Activated CD4-positive, alpha-beta T cell treated with anti-CD3 and anti-CD28 coated beads, Interleukin-2, amount 10 ng/mL, durations not matched to agents 7 days and 5 days (primary cell): ENCODE measurements around the gene PARPBP. TPM values are rescaled to one million over a fixed set of nuclear protein-coding genes. Genes with fewer than 3 reads are reported as not detected.
A peak's percentile ranks its signal among the peaks of the same experiment; 100 is the strongest.
"Not testable (repeated sequence)": the region's sequence is repeated elsewhere in the genome, so short reads cannot be mapped to it uniquely, and the experiment has no call there.

Experiments
- CTCF ChIA-PET: fragments of 350-600 bp; sonication (Branson Sonifier 250); formaldehyde crosslinking; loops from one replicate; lab custom pipeline; 2021; ENCODE audit warnings: antibody characterized with exemption; lab: Charles Lee
- POLR2A ChIA-PET: fragments of 350-600 bp; sonication (Branson Sonifier 250); formaldehyde crosslinking; loops from one replicate; lab custom pipeline; 2021; ENCODE audit warnings: antibody characterized with exemption; lab: Charles Lee
- DNase-seq: peaks from one replicate; pipeline ENCODE4 v3.0.0-alpha.2; 2020
- H3K27ac Mint-ChIP-seq: one replicate; pipeline ENCODE4 v1.8.0; 2021; ENCODE audit warnings: mild to moderate bottlenecking, moderate library complexity, mixed read lengths
- H3K27me3 Mint-ChIP-seq: one replicate; pipeline ENCODE4 v1.8.0; 2021; ENCODE audit warnings: mixed read lengths
- H3K36me3 Mint-ChIP-seq: one replicate; pipeline ENCODE4 v1.8.0; 2021; ENCODE audit warnings: low read depth, mixed read lengths
- H3K4me1 Mint-ChIP-seq: one replicate; pipeline ENCODE4 v1.8.0; 2021; ENCODE audit warnings: mixed read lengths
- H3K4me3 Mint-ChIP-seq: one replicate; pipeline ENCODE4 v1.8.0; 2021; ENCODE audit warnings: mild to moderate bottlenecking, moderate library complexity, mixed read lengths
- H3K9me3 Mint-ChIP-seq: one replicate; pipeline ENCODE4 v1.8.0; 2021; ENCODE audit warnings: mixed read lengths
- total RNA-seq, 2 experiments: library from RNA; stranded (reverse); gene quantifications; one replicate each; pipeline ENCODE4 v1.2.3, GENCODE V29; 2021

PARPBP gene
- total RNA-seq, 2 experiments from 2014 or later: 26.6 to 28.4 TPM

DNA sequence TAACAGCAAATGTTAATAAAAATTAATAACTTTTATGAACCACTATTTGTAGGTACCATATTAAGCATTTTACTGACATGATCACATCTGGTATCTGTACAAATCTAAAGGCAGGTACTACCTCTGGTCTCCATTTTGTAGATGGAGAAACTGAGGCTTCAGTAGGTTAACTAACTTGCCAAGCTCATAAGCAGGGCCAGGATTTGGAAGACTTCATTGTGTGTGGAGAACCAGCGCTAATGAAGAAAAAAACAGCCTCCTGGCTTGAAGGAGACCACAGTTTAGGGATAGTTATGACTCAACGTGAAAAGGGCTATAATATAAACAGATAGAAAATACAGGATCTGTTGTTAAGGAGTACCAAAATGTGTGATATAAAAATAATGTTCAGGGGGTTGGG is 1.1 kb upstream of the PARPBP start:
- H3K4me3 Mint-ChIP-seq: peak overlapping the region; percentile 79
- POLR2A ChIA-PET: no interaction called here
- no peak for DNase-seq
- peaks cover 27% of the 10 kb centered on the region for H3K36me3 Mint-ChIP-seq
- CTCF ChIA-PET: interaction anchor here (1.6 kb wide), 1 partner anchor 9 kb away, joined by 4 read pairs; no protein-coding TSS in a partner anchor
- H3K27me3 Mint-ChIP-seq: no peaks in the 10 kb centered on the region
- peaks cover 41% of the 10 kb centered on the region for H3K4me1 Mint-ChIP-seq
- H3K9me3 Mint-ChIP-seq: no peaks in the 10 kb centered on the region
- peak overlapping the region; percentile 14 for H3K27ac Mint-ChIP-seq

DNA sequence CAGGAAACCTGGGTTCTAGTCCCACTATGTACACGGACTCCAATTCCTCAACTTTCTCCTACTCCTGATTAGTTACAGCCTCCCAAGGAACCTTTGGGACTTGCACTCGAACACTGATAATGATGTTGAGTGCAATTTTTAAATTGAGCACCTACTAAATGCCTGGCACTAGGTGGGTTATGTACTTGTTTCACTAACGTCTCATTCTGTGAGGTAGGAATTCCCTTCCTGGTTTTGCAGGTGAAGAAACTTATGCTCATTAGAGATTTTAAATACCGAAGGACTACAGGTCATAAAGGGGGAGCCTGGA is 536 bp downstream of the PARPBP start:
- peaks cover 45% of the 10 kb centered on the region for H3K4me1 Mint-ChIP-seq
- H3K4me3 Mint-ChIP-seq: peak overlapping the region; percentile 79
- CTCF ChIA-PET: interaction anchor here (1.6 kb wide), 1 partner anchor 11 kb away, joined by 4 read pairs; no protein-coding TSS in a partner anchor
- DNase-seq: no peak
- peaks cover 34% of the 10 kb centered on the region for H3K36me3 Mint-ChIP-seq
- peak overlapping the region; percentile 93 for H3K27ac Mint-ChIP-seq
- POLR2A ChIA-PET: no interaction called here
- no peaks in the 10 kb centered on the region for H3K27me3 Mint-ChIP-seq
- H3K9me3 Mint-ChIP-seq: no peaks in the 10 kb centered on the region

- Mint-ChIP-seq H3K36me3 (peaks cover 35% of the 10 kb centered on the region), H3K9me3 (no peaks in the 10 kb centered on the region), H3K4me3 (peak overlapping the region; percentile 79), H3K4me1 (peaks cover 46% of the 10 kb centered on the region), H3K27me3 (no peaks in the 10 kb centered on the region), H3K27ac (peak overlapping the region; percentile 93)
- DNase-seq: peak; percentile 10
- ChIA-PET CTCF (interaction anchor here (2.1 kb wide), 1 partner anchor 49 kb away, joined by 6 read pairs; no protein-coding TSS in a partner anchor), POLR2A (no interaction called here)
These were observed 903 bp downstream of the PARPBP start for GRCh38 chr12:102120886-102121285.

DNA sequence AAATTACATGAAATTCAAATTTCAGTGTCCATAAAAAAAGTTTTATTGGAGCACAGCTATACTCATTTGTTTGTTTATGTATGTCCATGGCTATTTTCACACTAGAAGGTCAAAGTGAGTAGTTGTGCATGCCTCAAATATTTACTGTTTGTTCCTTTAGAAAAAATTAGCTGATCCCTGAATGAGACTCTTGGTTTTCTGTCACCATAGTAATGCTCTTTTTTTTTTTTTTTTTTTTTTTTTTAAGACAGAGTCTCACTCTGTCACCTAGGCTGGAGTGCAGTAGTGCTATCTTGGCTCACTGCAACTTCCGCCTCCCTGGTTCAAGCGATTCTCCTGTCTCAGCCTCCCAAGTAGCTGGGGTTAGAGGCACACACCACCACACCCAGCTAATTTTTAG is 1.3 kb downstream of the PARPBP start:
- CTCF ChIA-PET: interaction anchor here (2.1 kb wide), 1 partner anchor 49 kb away, joined by 6 read pairs; no protein-coding TSS in a partner anchor
- peak overlapping the region; percentile 5 for H3K27ac Mint-ChIP-seq
- POLR2A ChIA-PET: not testable (repeated sequence)

DNA sequence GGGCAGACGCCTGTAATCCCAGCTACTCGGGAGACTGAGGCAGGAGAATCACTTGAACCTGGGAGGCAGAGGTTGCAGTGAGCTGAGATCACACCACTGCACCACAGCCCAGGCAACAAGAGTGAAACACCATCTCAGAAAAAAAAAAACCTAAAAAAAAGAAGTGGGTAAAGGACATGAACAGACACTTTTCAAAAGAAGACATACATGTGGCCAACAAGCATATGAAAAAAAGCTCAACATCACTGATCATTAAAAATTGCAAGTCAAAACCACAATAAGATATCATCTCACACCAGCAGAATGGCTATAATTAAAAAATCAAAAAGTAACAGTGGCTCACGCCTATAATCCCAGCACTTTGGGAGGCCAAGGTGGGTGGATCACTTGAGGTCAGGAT is 10.7 kb downstream of the PARPBP start:
- H3K9me3 Mint-ChIP-seq, H3K27ac Mint-ChIP-seq, H3K4me3 Mint-ChIP-seq, H3K27me3 Mint-ChIP-seq, H3K4me1 Mint-ChIP-seq, DNase-seq, POLR2A ChIA-PET: not testable (repeated sequence)
- CTCF ChIA-PET: interaction anchor here (0.9 to 1.4 kb wide), 3 partner anchors 8 to 13 kb away, joined by 3 to 5 read pairs (median 4); no protein-coding TSS in a partner anchor
- H3K36me3 Mint-ChIP-seq: peaks cover 62% of the 10 kb centered on the region

More for the DNA sequence above, 1.3 kb downstream of the PARPBP start:
- not testable (repeated sequence) for H3K9me3 Mint-ChIP-seq, DNase-seq, H3K27me3 Mint-ChIP-seq
- H3K4me1 Mint-ChIP-seq: peaks cover 49% of the 10 kb centered on the region
- H3K4me3 Mint-ChIP-seq: peak overlapping the region; percentile 79
- H3K36me3 Mint-ChIP-seq: peaks cover 38% of the 10 kb centered on the region

DNA sequence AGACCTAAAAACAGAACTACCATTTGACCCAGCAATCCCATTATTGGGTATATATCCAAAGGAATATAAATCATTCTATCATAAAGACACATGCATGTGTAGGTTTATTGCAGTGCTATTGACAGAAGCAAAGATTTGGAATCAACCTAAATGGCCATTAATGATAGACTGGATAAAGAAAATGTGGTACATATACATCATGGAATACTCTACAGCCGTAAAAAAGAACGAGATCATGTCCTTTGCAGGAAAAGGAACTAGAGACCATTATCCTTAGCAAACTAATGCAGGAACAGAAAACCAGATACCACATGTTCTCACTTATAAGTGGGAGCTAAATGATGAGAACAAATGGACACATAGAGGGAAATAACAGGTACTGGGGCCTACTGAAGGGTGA is 11.5 kb downstream of the PARPBP start:
- DNase-seq, H3K4me3 Mint-ChIP-seq, H3K27me3 Mint-ChIP-seq, POLR2A ChIA-PET, H3K9me3 Mint-ChIP-seq, H3K4me1 Mint-ChIP-seq, H3K27ac Mint-ChIP-seq: not testable (repeated sequence)
- CTCF ChIA-PET: interaction anchor here (1.4 kb wide), 1 partner anchor 9 kb away, joined by 5 read pairs; no protein-coding TSS in a partner anchor
- H3K36me3 Mint-ChIP-seq: peaks cover 55% of the 10 kb centered on the region

- POLR2A ChIA-PET, H3K9me3 Mint-ChIP-seq, CTCF ChIA-PET, H3K4me3 Mint-ChIP-seq, H3K27ac Mint-ChIP-seq, DNase-seq, H3K27me3 Mint-ChIP-seq: not testable (repeated sequence)
- H3K36me3 Mint-ChIP-seq: peaks cover 61% of the 10 kb centered on the region
- H3K4me1 Mint-ChIP-seq: peaks cover 10% of the 10 kb centered on the region
These were observed 17.6 kb downstream of the PARPBP start for GRCh38 chr12:102137619-102138018.

DNA sequence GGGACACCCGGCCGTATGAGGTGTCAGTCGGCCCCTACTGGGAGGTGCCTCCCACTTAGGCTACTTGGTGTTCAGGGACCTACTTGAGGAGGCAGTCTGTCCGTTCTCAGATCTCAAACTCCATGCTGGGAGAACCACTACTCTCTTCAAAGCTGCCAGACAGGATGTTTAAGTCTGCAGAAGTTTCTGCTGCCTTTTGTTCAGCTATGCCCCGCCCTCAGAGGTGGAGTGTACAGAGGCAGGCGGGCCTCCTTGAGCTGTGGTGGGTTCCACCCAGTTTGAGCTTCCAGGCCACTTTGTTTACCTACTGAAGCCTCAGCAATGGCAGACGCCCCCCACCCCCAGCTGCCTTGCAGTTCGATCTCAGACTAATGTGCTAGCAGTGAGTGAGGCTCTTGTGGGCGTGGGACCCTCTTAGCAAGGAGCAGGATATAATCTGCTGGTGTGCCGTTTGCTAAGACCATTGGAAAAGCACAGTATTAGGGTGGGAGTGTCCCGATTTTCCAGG is 22.9 kb downstream of the PARPBP start:
- not testable (repeated sequence) for H3K4me3 Mint-ChIP-seq, H3K27me3 Mint-ChIP-seq, H3K27ac Mint-ChIP-seq, H3K9me3 Mint-ChIP-seq
- ChIA-PET CTCF (interaction anchor here (1.3 kb wide), 1 partner anchor 13 kb away, joined by 3 read pairs; no protein-coding TSS in a partner anchor), POLR2A (interaction anchor here (0.6 kb wide), 1 partner anchor 15 kb away, joined by 5 read pairs; no protein-coding TSS in a partner anchor)
- H3K4me1 Mint-ChIP-seq: peaks cover 18% of the 10 kb centered on the region
- peak; percentile 34 for DNase-seq
- peaks cover 62% of the 10 kb centered on the region for H3K36me3 Mint-ChIP-seq

GRCh38 chr12:102144221-102144620 is 24.2 kb downstream of the PARPBP start:
- no peak overlapping the region for H3K4me3 Mint-ChIP-seq
- CTCF ChIA-PET: interaction anchor here (0.5 kb wide), 1 partner anchor 1184 kb away, joined by 3 read pairs; no protein-coding TSS in a partner anchor
- no peaks in the 10 kb centered on the region for H3K27me3 Mint-ChIP-seq
- POLR2A ChIA-PET: no interaction called here
- H3K9me3 Mint-ChIP-seq: no peaks in the 10 kb centered on the region
- H3K36me3 Mint-ChIP-seq: peaks cover 51% of the 10 kb centered on the region
- no peak for DNase-seq
- H3K27ac Mint-ChIP-seq: no peak overlapping the region
- H3K4me1 Mint-ChIP-seq: peaks cover 18% of the 10 kb centered on the region

- H3K9me3 Mint-ChIP-seq, POLR2A ChIA-PET, H3K27me3 Mint-ChIP-seq, DNase-seq, CTCF ChIA-PET, H3K4me3 Mint-ChIP-seq, H3K27ac Mint-ChIP-seq: not testable (repeated sequence)
- Mint-ChIP-seq H3K4me1 (peaks cover 13% of the 10 kb centered on the region), H3K36me3 (peaks cover 32% of the 10 kb centered on the region)
These were observed 27.1 kb downstream of the PARPBP start for GRCh38 chr12:102147062-102147587.

- H3K36me3 Mint-ChIP-seq: peaks cover 32% of the 10 kb centered on the region
- POLR2A ChIA-PET, H3K9me3 Mint-ChIP-seq, H3K27me3 Mint-ChIP-seq, H3K4me3 Mint-ChIP-seq, H3K27ac Mint-ChIP-seq, H3K4me1 Mint-ChIP-seq, DNase-seq: not testable (repeated sequence)
- CTCF ChIA-PET: interaction anchor here (0.6 to 1.3 kb wide), 2 partner anchors 27 to 32 kb away, joined by 4 to 6 read pairs; no protein-coding TSS in a partner anchor
These were observed 35.2 kb downstream of the PARPBP start for GRCh38 chr12:102155206-102155605.

GRCh38 chr12:102163383-102163782 is 43.4 kb downstream of the PARPBP start:
- POLR2A ChIA-PET: no interaction called here
- H3K4me1 Mint-ChIP-seq: peaks cover 11% of the 10 kb centered on the region
- H3K27me3 Mint-ChIP-seq: no peaks in the 10 kb centered on the region
- no peak for DNase-seq
- CTCF ChIA-PET: no interaction called here
- no peaks in the 10 kb centered on the region for H3K9me3 Mint-ChIP-seq
- H3K36me3 Mint-ChIP-seq: peaks cover 21% of the 10 kb centered on the region
- H3K4me3 Mint-ChIP-seq: no peak overlapping the region
- no peak overlapping the region for H3K27ac Mint-ChIP-seq

- no peak overlapping the region for H3K4me3 Mint-ChIP-seq
- peaks cover 32% of the 10 kb centered on the region for H3K36me3 Mint-ChIP-seq
- H3K4me1 Mint-ChIP-seq: peaks cover 11% of the 10 kb centered on the region
- ChIA-PET POLR2A (no interaction called here), CTCF (interaction anchor here (1.8 kb wide), 1 partner anchor 15 kb away, joined by 4 read pairs; no protein-coding TSS in a partner anchor)
- no peaks in the 10 kb centered on the region for H3K27me3 Mint-ChIP-seq
- no peak overlapping the region for H3K27ac Mint-ChIP-seq
- no peaks in the 10 kb centered on the region for H3K9me3 Mint-ChIP-seq
- DNase-seq: no peak
These were observed 48.0 kb downstream of the PARPBP start for GRCh38 chr12:102167821-102168604.
